Measurements from ENCODE around the gene SGSH.

SGSH gene

DNA sequence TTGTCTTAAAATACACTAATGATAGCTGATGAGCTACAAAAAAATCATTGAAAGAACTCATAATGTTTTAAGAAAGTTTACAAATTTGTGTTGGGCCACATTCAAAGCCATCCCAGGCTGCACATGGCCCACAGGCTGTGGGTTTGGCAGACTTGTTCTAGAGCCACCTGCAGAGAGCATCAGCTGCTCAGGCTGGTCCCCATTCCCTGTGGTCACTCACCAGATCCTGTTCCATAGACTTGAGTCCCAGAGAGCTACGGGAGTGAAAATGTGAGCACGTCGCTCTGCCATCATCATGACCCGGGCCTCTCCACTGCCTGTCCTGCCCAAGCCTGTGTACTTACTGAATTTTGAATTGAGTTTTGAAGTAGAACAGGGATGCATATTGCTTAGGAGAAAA lies 7.0 kb upstream of the SGSH start:
- no peak for ATAC-seq

DNA sequence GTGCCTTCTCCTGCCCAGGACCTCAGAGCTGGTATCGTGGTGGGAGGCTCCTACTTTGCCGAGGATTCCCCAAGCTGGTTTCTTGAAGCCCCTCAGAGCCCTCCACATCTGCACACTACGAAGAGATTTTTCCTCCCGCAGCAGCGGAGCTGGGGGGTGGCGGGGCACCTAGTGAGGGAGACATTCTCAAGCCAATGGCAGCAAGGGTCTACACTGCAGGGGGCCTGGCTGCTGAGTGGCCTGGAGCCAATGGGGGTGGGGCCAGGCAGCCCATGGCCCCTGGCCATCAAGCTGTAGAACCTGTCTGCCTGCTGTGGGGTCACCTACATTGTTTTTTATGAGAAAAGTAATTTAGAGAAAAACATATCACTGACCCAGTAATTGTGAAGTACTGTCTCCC lies 5.1 kb upstream of the SGSH start:
- no peak for ATAC-seq
- DNase-seq = no peak

More for the DNA sequence above, 7.0 kb upstream of the SGSH start:
- DNase-seq = no peak

DNA sequence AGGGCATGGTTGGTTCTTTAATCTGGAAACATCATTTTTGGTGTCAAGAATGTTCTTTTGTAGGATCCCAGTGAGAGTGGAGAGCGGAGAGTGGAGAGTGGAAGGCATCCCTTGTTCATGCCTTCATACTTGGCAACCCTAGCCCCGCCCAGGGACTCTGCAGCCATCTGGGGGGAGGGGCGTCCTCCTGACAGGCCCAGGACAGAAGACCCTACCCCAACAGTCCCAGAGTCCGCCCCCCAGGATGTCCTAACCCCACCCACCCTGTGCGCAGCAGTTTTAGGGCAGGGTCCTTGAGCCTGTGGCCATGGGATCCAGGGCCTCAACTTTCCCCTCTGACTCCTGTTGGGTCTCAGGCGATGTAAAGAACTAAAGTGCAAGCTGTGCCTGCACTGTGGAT lies 4.5 kb upstream of the SGSH start:
- ATAC-seq (no peak), DNase-seq (no peak)

DNA sequence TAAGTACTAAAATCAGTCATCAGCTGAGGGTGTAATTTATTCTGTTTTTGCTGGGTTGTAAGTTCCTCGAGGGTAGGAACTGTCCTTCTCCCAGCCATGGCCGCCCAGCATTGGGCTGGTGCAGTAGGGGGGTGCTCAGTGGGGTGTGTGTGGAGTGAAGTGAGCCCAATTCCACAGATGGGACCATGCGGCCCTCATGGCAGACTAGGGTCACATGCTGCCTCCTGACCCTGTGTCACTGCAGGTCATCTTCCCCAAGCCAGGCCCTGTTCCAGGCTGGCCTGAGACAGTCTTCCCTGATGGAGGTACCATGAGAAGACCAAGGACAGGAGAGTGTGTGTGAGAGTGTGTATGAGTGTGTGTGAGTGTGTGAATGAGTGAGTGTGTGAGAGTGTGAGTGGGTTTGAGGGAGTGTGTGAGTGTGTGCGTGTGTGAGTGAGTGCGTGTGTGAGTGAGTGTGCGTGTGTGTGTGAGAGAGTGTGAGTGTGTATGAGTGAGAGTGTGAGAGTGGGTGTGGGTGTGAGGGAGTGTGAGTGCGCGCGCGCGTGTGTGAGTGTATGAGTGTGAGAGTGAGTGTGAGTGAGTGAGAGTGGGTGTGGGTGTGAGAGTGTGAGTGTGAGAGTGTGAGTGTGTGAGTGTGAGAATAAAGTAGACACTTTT lies 3.8 kb upstream of the SGSH start:
- ATAC-seq = no peak
- no peak for DNase-seq

DNA sequence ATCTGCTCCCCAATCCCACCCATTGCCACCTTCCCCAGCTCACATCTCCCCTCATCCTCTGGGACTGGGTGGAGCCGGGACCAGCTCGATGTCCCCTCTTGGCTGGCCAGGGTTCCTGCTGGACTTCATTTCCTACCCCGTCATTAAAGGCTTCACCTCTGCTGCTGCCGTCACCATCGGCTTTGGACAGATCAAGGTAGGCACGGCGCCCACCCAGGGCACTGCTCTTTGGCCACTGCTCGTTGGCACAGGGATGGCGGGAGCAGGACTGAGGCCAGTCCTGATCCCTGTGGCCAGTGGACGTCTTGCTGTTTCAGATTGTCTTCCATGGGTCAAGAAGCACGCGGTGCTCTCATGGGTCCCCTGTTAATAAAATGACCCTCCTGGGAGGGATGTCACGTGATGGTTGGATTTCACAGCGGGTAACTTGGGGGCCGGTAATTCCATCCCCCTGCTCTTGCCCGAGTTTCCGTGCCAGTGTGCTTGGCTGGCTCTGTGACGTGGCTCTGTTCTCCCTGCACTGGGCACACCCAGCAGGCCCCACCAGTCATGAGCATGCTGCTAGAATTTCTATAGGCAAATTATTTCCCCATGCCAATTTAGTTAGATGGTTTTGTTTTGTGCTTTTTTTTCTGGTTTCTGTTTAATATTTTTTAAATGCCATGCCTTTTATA lies 3.1 kb upstream of the SGSH start:
- ATAC-seq (no peak), DNase-seq (no peak)

DNA sequence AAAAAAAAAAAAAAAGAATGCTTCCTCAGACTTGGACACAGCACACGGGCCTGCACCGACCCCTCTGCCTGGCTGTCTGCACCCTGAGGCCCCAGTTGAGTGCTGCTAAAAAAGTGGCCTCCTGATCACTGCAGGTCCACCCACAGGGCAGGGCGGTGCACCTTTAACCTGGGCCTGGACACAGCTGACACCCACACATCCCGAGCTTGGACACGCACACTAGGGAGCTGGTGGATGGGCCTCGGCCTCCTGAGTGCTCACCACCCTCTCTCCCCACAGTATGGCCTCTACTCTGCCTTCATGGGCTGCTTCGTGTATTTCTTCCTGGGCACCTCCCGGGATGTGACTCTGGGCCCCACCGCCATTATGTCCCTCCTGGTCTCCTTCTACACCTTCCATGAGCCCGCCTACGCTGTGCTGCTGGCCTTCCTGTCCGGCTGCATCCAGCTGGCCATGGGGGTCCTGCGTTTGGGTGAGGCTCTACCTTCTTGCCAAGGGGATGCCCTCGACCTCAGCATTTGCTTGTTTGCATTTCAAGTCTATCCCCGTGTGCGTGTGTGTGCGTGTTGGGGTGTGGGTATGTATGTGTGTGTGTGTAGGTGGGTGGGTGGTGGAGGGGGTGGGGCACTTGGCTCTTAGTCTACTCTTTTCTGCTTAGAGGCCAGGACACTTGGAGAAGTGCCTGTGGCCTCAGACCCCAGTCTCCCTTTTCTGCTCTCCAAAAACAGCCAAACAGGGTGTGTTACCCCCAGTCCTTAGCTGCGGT lies 2.4 kb upstream of the SGSH start:
- DNase-seq (no peak), ATAC-seq (no peak)

DNA sequence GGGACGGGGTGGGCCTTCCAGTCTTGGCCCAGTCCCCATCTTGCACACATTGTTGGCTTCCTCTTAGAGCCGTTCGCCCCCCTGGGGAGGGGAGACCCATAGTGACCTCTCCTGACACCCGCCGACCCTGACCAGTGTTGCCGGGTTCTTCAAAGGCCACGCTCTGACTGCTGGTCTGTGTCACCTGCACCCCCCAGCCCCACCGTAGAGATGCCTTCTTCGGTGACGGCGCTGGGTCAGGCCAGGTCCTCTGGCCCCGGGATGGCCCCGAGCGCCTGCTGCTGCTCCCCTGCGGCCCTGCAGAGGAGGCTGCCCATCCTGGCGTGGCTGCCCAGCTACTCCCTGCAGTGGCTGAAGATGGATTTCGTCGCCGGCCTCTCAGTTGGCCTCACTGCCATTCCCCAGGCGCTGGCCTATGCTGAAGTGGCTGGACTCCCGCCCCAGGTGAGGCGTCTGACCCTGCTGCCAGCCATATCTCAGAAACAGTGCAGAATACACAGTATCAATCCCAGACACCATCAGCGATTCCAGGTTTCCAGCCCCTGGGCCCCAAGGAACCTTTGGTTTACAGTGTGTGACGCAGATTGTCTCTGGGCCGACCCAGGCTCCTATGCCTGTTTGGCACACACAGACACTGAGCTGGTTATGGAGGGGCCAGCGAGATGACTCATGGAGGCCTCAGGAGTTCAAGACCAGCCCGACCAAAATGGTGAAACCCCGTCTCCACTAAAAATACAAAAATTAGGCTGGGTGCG lies 1.4 kb upstream of the SGSH start:
- ATAC-seq (no peak), DNase-seq (no peak)

DNA sequence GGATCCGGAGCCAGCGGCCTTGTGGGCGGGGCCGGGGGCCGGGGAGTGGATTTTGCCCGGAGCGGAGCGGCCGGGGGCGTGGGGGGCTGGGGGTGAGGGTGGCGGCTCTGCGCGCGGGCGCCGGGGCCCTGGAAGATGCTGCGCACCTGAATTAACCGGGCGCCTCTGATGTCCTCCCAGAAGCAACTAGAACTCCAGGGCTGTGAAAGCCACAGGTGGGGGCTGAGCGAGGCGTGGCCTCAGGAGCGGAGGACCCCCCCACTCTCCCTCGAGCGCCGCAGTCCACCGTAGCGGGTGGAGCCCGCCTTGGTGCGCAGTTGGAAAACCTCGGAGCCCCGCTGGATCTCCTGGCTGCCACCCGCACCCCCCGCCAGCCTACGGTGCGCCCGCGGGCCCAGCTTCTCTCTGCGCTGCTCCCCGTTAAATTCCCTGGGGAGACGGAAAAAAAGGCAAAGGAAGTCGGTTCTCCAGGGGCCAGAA lies 643 bp upstream of the SGSH start:
- no peak for ATAC-seq
- no peak for DNase-seq

DNA sequence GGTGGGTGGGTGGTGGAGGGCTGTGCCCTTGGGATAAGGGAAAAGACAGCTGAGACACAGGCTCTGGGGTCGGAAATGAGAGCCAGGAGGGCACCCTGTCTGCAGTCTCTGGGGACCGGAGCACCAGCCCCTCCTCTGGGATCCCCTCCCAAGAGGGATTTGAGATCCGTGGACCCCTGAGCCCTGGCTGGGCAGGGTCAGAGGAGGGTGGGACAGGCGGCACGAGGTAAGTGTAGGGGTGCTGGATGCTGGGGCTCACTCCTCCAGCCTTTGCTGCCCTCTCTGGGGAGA lies 425 bp downstream of the SGSH start:
- no peak for DNase-seq
- peak; percentile 12 for ATAC-seq

DNA sequence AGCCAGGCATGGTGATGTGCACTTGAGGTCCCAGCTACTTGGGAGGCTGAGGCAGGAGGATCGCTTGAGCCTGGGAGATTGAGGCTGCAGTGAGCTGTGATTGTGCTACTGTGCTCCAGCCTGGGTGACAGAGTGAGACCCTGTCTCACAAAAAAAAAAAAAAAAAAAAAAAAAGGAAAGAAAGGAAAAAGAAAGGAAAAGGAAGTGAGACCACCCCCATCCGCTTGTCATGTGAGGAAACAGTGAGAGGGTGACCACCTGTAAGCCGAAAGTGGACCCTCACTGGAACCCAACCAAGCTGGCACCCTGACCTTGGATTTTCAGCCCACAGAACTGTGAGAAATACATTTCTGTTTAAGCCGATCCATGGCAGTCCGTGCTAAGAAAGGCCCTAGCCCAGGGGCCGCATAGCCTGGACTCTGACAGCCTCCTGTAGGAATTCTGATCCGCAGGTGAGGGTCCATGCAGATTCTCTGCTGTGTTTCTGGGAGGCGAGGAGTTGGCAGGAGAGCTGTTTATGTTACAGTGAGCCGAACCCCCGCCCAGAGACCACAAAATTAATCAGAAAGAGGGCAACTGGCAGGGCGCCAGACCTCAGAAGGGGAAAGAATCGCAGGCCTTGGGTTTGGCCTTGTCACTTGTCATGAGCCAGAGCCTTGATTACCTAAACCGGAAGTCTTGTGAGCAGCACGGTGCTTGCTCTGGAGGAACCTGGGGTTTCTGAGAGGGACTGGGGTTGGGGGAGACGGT lies 945 bp downstream of the SGSH start:
- DNase-seq (peak; percentile 94), ATAC-seq (peak; percentile 90)

DNA sequence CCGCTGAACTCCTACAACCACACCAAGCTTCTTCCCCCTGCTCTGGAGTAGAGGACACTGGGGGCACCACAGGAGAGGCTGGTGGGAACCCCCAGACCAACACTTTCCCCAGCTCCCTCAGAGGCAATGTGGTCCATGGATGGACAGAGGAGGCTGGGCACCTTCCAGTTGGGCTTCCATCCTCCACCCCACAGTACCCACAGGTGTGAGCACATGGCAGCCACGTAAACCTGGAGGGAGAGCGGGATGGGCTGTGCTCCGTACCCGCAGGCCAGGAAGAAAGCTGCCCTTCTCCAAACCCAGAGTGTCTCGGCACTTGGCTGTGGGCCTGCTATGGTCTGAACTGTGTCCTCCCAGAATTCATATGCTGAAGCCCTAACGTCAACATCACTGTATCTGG lies 1.7 kb downstream of the SGSH start:
- DNase-seq (no peak), ATAC-seq (no peak)

DNA sequence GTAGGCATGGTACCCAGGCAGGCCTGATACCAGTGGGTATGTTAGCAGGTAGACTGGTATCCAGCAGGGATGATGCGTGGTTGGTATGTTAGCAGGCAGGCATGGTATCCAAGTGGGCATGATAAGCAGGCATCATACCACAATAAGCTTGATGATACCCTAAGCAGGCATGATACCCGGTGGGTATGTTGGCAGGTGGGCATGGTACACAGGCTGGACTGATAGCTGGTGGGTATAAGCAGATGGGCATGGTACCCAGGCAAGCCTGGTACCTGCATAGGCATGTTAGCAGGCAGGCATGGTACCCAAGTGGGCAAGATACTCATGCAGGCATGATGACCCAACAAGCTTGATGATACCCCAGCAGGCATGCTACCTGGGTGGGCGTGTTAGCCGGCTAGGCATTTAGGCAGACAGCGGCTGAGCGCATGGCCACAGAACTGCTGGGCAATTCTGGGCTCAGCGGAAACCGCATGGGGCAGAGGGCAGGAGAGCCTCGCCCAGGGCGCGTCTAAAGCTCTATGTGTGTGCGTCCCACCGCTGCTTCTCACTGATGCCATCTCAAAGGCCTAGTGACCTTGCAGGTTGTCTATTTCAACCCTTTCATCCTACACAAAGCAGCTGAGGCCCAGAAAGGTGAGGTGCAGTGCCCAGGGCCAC lies 2.3 kb downstream of the SGSH start:
- ATAC-seq (no peak), DNase-seq (no peak)

DNA sequence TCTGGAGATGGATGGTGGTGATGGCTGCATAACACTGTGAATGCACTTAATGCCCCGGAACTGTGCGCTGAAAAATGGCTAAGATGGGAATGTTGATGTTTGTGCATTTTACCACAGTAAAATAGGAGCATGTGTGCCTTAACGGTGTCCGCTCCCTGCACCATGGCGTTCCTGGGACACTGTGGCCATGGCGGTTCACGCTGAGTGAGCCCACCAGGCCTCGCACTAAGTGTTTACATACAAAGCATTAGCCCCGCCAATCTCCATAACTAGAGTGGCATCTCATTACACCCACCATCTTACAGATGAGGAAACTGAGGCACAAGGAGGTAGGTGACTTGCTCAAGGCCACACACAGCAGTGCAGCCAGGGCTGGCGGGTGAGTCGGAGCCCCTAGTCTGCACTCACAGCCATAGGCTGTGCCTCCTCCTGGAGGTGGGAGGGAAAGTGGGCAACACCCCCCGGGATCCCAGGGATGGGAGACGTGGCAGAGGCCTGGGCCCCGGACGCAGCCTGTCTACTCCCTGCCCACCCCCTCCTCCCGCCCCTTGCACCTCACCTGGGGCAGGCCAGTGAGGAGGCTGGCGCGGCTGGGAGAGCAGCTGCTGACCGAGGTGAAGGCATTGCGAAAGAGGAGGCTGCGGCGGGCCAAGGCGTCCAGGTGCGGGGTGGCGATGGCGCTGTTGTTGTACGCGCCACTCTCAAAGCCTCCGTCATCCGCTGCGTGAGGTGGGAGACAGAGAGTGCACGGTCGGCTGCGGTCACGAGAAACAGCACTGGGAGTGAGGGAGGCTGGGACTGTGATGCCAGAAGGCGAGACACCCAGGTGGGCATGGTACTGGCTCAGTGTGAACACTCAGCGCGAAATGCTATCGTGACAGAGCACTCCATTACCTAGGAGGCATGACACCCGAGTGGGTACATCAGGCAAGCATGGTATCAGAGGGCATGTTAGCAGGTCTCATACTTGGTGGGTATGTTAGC lies 3.4 kb downstream of the SGSH start:
- DNase-seq (no peak), ATAC-seq (no peak)

DNA sequence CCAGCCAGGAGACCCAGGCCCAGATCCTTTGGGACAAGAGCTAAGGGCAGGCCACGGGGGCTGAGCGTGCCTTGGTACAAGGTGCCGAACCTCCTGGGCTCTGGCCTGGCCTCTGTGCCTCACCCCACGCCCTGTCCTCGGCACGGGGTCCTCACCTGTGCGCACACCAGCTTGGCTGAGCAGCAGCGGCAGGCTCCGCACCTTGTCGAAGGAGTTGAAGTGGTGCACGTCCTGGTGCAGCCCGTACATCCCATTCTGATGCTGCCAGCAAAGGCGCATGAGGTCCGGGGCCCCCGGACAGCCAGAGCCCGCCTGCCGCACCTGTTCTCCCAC lies 5.3 kb downstream of the SGSH start:
- ATAC-seq (no peak), DNase-seq (no peak)

DNA sequence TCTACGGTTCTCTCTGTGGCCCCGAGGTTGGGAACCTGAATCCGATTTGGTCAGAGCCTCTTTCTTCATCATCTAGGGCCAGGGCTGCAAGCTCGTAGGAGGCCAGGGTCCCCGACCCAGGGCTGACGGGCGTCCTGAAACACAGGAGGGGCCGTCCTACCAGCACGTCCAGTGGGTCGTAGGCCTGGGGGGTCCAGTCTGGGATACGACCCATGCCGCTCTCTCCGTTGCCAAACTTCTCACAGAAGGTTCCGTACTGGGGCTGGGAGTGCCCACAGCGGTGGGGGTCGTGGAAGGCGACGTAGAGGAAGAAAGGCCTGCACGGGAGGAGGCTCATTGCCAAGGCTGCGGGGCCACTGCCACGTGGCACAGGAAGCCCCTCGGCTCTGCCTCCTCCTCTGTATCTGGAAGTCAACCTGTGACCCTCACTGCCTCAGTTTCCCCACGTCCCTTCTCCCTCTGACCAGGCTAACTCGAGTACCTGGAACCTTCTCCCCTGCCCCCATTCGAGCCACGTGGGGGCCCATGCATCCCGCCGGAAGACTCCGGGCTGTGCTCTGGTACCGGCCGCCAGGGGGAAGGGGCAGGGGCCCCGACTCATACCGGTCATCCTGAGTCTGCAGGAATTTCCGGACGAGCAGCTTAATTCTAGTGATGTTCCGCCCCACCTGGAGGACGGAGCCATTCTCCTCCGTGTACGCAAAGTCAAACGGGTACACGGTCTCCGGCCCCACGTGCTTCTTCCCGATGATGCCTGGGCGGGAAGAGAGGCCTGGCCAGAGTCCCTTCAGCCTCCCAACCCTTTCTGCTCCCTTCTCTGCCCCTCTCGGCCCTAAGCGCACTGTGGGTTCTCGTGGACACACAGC lies 5.9 kb downstream of the SGSH start:
- DNase-seq (no peak), ATAC-seq (no peak)

DNA sequence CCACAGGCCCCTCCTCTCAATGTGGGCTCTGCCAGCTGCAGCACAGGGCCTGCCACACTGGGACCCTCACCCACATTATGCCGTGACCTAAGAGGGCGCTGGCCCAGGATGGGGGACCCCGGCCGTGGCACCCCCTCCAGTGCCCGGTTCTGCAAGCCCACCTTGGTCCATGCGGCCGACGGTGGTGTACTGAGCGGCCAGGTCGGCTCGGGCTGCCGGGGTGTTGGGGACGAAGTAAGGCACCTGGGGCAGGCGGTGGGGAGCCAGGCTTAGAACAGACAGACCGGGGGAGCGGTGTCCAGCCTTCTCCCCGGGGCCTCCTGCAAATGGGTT lies 6.5 kb downstream of the SGSH start:
- DNase-seq = no peak
- ATAC-seq = no peak

DNA sequence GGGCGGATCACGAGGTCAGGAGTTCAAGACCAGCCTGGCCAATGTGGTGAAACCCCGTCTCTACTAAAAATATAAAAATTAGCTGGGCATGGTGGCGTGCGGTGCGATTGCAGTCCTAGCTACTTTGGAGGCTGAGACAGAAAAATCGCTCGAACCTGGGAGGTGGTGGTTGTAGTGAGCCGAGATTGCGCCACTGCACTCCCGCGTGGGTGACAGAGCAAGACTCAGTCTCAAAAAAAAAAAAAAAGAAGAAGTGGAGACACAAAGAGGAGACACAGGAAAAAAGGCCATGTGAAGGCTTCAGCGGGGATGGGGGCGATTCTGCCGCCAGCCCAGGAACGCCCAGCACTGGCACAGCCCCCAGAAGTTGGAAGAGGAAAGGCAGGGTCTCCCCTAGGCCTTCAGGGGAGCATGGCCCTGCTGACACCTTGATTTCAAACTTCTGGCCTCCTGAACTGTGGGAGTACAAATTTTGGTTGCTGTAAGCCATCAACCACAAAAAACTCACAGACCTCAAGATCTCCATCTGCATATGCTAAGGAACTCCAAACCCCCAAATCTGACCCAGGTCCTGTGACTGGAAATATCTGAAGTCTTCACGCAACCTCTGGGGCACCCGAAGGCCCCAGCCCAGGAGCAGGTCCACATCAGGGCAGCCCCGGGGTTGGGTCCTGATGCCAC lies 7.0 kb downstream of the SGSH start:
- ATAC-seq (no peak), DNase-seq (no peak)

DNA sequence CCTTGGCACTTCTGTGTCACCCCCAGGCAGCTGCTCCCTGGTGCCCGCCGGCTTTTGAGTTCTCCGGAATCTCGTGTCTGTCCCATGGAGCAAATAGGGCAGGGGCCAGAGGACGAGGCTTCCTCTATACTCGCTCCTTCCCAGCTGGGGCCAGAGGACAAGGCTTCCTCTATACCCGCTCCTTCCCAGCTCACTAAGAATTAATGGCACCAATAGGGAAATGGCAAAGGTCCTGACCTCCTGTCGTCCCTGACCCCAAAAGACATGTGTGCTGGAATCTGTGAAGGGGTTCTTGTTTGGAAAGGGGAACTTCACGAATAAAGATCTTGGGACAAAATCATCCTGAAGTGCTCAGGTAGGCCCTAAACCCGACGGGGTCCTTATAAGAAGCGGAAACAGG lies 7.6 kb downstream of the SGSH start:
- no peak for ATAC-seq

DNA sequence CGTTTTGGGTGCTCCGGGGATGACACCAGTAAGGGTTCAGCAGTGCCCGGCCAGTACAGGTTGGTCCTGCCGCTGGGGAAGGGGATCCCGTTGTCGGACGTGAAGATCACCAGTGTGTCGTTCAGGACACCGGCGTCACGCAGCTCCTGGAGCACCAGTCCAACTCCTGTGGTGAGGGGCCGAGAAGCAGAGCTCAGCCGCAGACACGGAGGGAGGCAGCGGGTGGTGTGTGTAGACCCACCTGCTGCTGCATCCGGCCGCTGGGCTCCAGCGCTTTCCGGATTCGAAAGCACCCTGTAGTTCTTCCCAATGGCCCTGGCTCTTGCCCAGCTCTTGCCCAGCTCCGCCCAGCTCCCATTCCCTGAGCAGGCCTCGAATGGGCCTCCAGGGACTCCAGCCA lies 8.0 kb downstream of the SGSH start:
- ATAC-seq (no peak), DNase-seq (no peak)

More for the DNA sequence above, 7.6 kb downstream of the SGSH start:
- no peak for DNase-seq
